Mesodermal cell (in vitro differentiated cells): ENCODE data around the gene AFG1L.
"Not testable (repeated sequence)": the region's sequence is repeated elsewhere in the genome, so short reads cannot be mapped to it uniquely, and the experiment has no call there.

Source experiments
- H3K27ac ChIP-seq: 2 replicates; pipeline ENCODE4 v1.7.0; 2013; ENCODE audit warnings: mild to moderate bottlenecking, low read depth, low read length, moderate library complexity; ENCODE audit not compliant: severe bottlenecking
- H3K36me3 ChIP-seq: 2 replicates; pipeline ENCODE4 v1.7.1; 2013; ENCODE audit warnings: mild to moderate bottlenecking, low read length, moderate library complexity; ENCODE audit not compliant: control insufficient read depth, insufficient read depth
- H3K4me1 ChIP-seq: one replicate; pipeline ENCODE4 v1.7.1; 2013; ENCODE audit warnings: mild to moderate bottlenecking, low read length; ENCODE audit not compliant: insufficient read depth, control insufficient read depth, poor library complexity, severe bottlenecking
- H3K4me3 ChIP-seq: 2 replicates; pipeline ENCODE4 v1.7.0; 2013; ENCODE audit warnings: low read length, control low read depth, mild to moderate bottlenecking; ENCODE audit not compliant: insufficient read depth, poor library complexity, severe bottlenecking; ENCODE audit errors: extremely low read depth
- H3K9me3 ChIP-seq: 2 replicates; pipeline ENCODE4 v1.7.1; 2013; ENCODE audit warnings: mild to moderate bottlenecking, low read length, moderate library complexity; ENCODE audit not compliant: control insufficient read depth
- WGBS, 2 experiments: methylation state at CpG; one replicate each; pipeline ENCODE4 v1.1.5; 2013; ENCODE audit warnings: missing lambda C conversion rate in 2 of 2; ENCODE audit not compliant: insufficient coverage in 2 of 2; 5-methylcytosine and 5-hydroxymethylcytosine counted together

Gene AFG1L

DNA sequence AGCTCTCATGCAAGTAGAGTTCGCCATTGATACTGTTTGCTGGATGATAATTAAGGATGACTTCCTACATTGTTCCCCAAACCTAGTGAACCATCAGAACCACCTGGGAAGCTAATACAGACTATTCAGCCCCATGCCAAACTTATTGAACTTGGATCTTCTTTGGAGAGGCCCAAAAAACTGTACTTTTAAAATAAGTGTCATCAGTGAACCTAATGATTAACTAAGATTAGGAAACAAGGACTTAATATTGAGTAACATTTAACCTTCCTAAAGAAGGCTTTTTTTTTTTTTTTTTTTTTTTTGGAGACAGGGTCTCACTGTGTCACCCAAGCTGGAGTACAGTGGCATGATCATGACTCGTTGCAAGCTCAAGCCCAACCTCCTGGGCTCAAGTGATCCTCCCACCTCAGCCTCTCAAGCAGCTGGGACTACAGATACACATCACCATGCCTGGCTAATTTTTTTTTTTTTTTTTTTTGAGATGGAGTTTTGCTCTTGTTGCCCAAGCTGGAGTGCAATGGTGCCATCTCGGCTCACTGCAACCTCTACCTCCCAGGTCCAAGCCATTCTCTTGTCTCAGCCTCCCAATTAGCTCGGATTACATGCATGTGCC is 241.2 kb downstream of the AFG1L start:
- H3K27ac ChIP-seq, H3K9me3 ChIP-seq, H3K36me3 ChIP-seq, H3K4me3 ChIP-seq, H3K4me1 ChIP-seq: not testable (repeated sequence)
- WGBS, 2 experiments: 94 to 100% methylated on average over 1 to 2 of the region's 4 CpGs

DNA sequence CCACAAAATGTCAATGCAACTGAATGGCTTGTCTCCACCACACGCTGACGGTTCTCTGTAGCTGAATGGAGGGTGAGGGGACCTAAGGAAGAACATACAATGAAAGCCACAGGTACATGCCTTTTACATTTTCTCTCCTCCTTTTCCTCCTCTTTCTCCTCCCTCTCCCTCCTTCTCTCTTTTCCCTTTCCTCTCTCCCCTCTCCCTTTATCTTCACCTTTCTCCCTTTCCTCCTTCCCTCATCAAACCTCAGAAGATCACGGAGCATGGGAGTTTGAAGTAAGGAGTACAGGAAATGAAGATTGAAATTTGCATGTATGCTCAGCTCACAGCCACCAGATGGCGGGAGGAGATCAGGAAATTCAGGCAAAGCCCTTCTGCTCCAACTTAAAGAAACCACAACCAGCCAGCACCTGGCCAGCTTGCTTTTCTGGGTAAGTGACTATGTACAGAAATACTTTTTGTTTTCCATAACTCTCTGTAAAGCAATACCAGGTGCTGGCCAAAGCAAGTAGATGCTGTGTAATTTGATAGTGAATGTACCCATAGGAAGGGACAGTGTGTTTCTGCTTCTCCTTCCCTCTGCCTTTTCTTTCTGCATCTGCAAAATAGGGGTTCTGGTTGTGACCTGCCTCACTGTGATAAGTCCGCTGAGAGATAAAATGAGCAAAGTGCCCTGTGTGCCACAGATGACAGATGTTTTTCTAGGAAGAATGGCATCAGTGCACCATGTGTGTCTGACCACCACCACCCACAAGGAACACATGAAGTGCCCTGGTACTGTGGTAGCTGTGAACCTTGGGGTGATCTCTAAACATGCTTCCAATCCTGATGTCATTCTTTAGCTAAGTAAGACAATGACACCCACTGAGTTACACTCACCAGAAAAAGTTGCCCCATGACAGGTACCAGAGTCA is 247.2 kb downstream of the AFG1L start:
- no peaks in the 10 kb centered on the region for H3K36me3 ChIP-seq
- WGBS, 2 experiments: 40 to 60% methylated on average over 1 of the region's 5 CpGs
- H3K4me1 ChIP-seq: no peaks in the 10 kb centered on the region
- no peak overlapping the region for H3K27ac ChIP-seq
- H3K4me3 ChIP-seq: no peak overlapping the region
- no peaks in the 10 kb centered on the region for H3K9me3 ChIP-seq

DNA sequence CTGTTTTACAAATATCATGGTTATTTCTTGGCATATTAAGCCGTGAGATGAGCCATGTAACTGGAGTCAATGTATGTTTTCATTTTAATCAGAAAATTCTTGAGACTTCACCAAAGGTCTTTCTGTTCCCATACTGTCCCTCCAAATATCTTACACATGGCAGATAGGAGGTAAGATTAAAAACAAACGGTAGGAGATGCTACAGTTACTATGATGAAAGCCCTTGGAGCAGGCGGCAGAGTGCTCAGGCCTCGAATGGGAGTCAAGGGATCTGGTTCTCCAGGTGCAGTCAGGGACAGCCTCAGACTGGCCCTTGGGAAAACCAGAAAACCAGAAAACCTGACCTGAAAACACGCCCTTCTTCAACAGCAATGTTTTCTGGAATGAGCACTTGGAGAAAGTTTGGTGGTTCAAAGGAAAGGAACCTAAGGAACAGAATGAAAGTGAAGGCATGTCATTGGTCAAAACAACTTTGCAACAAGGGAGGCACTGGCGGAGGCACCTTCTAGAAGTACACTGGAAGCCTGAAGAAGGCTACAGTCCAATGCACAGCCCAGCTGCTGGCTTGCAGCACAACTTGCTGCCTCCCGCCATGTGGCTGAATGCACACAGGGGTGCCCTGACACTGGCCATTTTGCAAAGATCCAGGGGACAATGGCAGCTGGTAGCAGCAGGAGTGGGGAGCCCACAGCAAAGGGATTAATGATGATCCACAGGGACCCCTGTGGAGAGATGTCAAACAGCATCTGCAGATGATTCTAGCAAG is 248.5 kb downstream of the AFG1L start:
- WGBS, 2 experiments: 83% methylated on average over 4 to 5 of the region's 7 CpGs
- H3K9me3 ChIP-seq: no peaks in the 10 kb centered on the region
- no peak overlapping the region for H3K4me3 ChIP-seq
- no peaks in the 10 kb centered on the region for H3K36me3 ChIP-seq
- no peaks in the 10 kb centered on the region for H3K4me1 ChIP-seq
- H3K27ac ChIP-seq: no peak overlapping the region

DNA sequence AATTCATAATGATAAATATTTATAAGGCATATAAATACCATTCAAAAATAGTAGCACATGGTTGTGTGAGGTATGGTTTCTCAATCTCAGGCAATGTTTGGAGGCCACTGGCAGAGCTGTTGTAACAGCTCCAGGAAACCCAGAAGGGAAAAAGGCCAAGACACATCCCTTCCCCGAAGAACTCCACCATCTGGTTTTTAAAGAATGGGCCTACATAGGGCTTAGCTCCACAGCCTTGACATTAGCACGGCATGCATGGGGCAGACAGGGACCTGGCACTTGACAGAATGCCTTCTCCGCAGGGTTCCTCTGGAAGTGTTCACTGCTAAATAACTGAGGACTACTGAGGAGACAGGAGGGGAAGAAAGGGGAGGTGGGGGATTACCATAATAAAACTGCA is 249.8 kb downstream of the AFG1L start:
- Histone ChIP-seq H3K9me3 (no peaks in the 10 kb centered on the region), H3K27ac (no peak overlapping the region), H3K4me3 (no peak overlapping the region), H3K4me1 (no peaks in the 10 kb centered on the region), H3K36me3 (no peaks in the 10 kb centered on the region)
- 56 to 64% methylated on average over 3 of the region's 3 CpGs for WGBS, 2 experiments

DNA sequence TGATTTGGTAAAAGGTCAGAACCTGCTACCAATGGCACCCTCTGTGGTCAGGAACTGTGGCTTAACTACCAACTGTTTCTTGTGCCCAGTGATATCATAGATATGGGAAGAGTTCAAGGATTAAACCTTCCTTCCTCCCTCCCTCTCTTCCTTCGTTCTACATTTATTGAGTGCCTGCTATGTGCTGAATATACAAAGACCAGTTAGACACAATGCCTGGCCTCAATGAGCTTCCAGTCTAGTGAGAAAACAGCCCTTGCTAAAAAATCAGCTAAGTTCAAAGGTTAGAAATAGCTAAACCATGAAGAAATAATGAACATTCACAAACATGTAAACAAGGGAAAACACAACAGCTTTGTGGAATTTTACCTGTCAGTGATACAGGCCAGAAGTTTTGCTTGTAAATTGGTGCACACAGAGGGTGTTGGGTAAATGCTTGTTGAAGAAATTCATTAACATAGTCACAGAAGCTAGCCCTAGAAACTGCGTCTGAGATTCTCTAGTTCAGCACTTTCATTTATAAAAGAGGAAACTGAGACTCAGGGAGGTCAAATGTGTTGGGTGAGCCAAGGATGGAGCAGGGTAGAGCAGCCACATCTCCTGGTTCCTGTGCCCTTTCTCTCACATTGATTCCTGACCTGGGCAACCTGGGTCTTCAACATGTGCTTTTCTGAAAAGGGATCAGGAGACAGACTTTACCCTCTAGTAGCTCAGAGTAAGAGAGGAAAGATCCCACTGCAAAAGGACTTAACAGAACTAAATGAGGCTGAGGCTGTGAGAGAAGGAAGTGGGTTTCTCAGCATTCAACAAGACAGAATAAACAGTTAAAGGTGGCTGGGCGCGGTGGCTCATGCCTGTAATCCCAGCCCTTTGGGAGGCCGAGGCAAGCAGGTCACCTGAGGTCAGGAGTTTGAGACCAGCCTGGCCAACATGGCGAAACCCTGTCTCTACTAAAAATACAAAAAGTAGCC is 251.5 kb downstream of the AFG1L start:
- H3K4me1 ChIP-seq: peaks cover 4% of the 10 kb centered on the region
- H3K36me3 ChIP-seq: no peaks in the 10 kb centered on the region
- no peak overlapping the region for H3K27ac ChIP-seq
- WGBS, 2 experiments: 82 to 92% methylated on average over 5 to 6 of the region's 6 CpGs
- H3K9me3 ChIP-seq: no peaks in the 10 kb centered on the region
- no peak overlapping the region for H3K4me3 ChIP-seq

DNA sequence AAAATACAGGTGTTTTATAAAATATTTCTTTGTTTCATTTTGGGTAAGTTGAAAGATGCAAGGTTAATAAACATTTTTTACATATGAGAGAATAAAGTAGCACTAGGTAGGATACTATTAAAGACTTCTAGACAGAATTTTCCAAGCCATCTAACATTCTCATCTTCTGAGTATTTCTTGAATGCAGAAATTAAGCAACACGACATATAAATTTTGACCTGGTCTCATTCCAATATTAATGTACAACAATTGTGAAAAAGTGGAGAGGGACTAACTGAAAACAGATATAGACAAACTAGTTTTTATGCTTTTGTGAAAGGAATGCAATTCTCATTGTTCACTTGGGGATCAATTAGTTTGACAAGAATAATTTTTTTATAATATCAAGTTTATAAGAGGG is 254.4 kb downstream of the AFG1L start:
- Histone ChIP-seq H3K36me3 (no peaks in the 10 kb centered on the region), H3K27ac (no peak overlapping the region), H3K4me3 (no peak overlapping the region), H3K9me3 (no peaks in the 10 kb centered on the region), H3K4me1 (peaks cover 4% of the 10 kb centered on the region)
- no CpG with 5 or more reads among the region's 1 CpG for WGBS, 2 experiments

DNA sequence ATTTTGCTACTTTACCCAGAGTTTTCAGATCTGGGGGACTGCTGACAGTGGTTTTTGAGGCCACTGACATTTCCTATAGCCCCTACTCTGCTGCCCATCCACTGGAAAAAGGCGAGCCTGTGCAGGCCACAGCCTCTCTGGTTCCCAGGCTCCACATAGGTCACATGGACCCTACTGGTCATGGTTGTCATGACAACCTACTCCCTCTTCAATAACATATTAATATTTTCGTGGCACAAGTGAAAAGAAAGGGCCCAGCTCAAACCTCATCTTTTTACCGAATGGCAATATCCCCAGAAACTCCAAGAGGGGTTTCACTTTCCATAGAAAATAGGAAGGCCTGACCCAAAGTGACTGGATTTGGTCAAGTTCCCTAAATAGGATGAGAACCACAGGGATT is 254.9 kb downstream of the AFG1L start:
- Histone ChIP-seq H3K36me3 (no peaks in the 10 kb centered on the region), H3K4me1 (peaks cover 4% of the 10 kb centered on the region), H3K27ac (no peak overlapping the region), H3K4me3 (no peak overlapping the region), H3K9me3 (no peaks in the 10 kb centered on the region)
- 50 to 92% methylated on average over 1 of the region's 3 CpGs for WGBS, 2 experiments

DNA sequence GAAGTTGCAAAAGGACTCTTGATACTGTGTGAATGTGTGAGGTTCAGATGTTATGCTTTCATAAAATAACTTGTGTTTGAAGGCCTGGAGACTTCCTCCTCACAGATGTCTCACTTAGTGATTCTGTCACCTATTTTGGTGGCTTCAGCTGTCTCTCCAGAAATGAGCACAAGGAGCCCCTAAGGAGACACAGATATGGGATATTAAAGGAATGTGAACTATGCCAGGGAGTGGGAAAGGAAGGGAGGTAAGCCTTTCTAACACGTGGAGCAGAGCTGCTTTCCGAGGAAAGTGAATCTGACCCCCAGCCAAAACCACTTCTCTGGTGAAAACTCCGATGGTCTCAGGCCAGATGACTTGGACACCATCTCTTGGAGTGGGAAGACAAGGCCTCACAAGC is 255.4 kb downstream of the AFG1L start:
- Histone ChIP-seq H3K36me3 (no peaks in the 10 kb centered on the region), H3K9me3 (no peaks in the 10 kb centered on the region), H3K4me1 (peaks cover 4% of the 10 kb centered on the region), H3K4me3 (no peak overlapping the region), H3K27ac (no peak overlapping the region)
- WGBS, 2 experiments: 86% methylated on average over 3 of the region's 3 CpGs; no CpG with 5 or more reads in 1 of the 2 experiments

DNA sequence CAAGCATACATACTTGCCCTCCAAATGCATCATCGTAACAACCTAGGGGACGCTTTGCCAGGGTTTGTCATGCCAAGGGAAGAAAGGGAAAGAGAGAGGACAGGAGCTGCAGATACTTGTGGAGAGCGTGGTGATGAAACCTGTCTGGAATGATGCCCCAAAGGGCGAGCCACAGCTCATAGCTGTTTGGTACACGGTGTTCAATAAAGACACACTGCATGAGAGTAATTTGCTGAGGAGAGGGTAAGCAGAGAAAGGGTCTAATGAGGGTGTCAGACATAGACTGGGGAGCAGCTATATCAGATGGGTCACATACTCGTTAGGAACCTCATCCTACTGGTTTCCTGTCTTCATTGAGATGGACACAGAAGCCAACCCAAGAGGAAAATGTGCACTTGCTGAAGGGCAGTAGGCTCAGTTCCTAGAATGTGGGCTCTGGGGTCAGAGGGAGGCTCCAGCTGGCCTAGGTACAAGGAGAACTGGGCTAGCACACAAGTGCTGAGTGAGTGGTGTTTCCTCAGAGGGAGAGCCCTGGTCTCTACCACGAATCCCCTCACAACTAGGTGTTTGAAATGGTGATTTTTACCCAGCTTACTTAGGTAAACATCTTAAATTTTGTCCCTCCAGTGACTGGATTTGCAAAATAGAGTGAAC is 260.7 kb downstream of the AFG1L start:
- H3K4me3 ChIP-seq: no peak overlapping the region
- 90 to 95% methylated on average over 4 to 7 of the region's 7 CpGs for WGBS, 2 experiments
- H3K36me3 ChIP-seq: no peaks in the 10 kb centered on the region

More for the DNA sequence above, 260.7 kb downstream of the AFG1L start:
- no peak overlapping the region for H3K27ac ChIP-seq
- H3K9me3 ChIP-seq: no peaks in the 10 kb centered on the region
- no peaks in the 10 kb centered on the region for H3K4me1 ChIP-seq
